ENCODE results near the gene GLG1. TPM values are rescaled to one million over a fixed set of nuclear protein-coding genes. Genes with fewer than 3 reads are reported as not detected.
A peak's percentile ranks its signal among the peaks of the same experiment; 100 is the strongest.

The GLG1 gene
- total RNA-seq, 1 experiment from 2014 or later, result 210 TPM

DNA sequence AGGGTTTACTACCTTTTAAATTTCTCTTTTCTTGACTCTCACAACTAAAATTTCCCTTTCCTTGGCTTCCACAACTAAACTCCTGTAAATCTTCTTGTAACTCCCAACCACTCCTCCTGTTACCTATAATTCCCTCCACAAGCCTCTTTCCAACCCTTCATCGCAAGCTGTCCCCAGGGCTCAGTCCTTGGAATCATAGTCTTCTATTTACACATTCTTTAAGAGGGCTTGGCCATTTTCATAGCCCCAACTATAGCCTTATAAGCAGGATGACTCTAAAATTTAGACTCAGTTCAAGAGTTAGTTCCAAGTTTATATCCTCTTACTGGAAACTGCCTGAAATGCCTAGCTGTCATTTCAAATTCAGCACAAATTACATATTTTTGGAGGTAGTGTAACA, 23.9 kb downstream of the GLG1 start:
- CTCF ChIA-PET, result no interaction called here
- POLR2A ChIA-PET, result interaction anchor here (1.2 kb wide), 1 partner anchor 24 kb away, joined by 3 read pairs; the partner anchor contains the start of gene GLG1
- H3K27me3 Mint-ChIP-seq (ENCODE audit: insufficient read depth, unreplicated experiment), result no peaks in the 10 kb centered on the region
- TF ChIP-seq, protein P1, sequence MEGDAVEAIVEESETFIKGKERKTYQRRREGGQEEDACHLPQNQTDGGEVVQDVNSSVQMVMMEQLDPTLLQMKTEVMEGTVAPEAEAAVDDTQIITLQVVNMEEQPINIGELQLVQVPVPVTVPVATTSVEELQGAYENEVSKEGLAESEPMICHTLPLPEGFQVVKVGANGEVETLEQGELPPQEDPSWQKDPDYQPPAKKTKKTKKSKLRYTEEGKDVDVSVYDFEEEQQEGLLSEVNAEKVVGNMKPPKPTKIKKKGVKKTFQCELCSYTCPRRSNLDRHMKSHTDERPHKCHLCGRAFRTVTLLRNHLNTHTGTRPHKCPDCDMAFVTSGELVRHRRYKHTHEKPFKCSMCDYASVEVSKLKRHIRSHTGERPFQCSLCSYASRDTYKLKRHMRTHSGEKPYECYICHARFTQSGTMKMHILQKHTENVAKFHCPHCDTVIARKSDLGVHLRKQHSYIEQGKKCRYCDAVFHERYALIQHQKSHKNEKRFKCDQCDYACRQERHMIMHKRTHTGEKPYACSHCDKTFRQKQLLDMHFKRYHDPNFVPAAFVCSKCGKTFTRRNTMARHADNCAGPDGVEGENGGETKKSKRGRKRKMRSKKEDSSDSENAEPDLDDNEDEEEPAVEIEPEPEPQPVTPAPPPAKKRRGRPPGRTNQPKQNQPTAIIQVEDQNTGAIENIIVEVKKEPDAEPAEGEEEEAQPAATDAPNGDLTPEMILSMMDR (IDR thresholded peaks at IDR 0.05; ENCODE audit: insufficient read depth in 1 of 2, low read depth in 1 of 2, low read length in 1 of 2, severe bottlenecking in 1 of 2, unreplicated experiment in 1 of 2), result no peak
- Histone ChIP-seq H3K9me3 (no peaks in the 10 kb centered on the region), H3K27me3 (replicated peaks; ENCODE audit: control insufficient read depth, insufficient read depth, low read length) (no peaks in the 10 kb centered on the region), H3K36me3 (ENCODE audit: control insufficient read depth, insufficient read depth, low read length) (no peaks in the 10 kb centered on the region), H3K4me1 (peaks cover 17% of the 10 kb centered on the region), H3K4me3 (ENCODE audit: low read depth, low read length) (no peak overlapping the region)
- no peak for DNase-seq
- peaks cover 24% of the 10 kb centered on the region for H3K36me3 Mint-ChIP-seq (ENCODE audit: insufficient read depth, unreplicated experiment)
- peaks cover 28% of the 10 kb centered on the region for H3K4me1 Mint-ChIP-seq (ENCODE audit: low read depth, unreplicated experiment)
- no TSS peak for BruUV-seq (replicated peaks)
- H3K9me3 Mint-ChIP-seq (ENCODE audit: unreplicated experiment), result no peaks in the 10 kb centered on the region
- no peak overlapping the region for H3K4me3 Mint-ChIP-seq (ENCODE audit: unreplicated experiment)
- peak overlapping the region; percentile 39 for H3K27ac Mint-ChIP-seq (ENCODE audit: unreplicated experiment)
- intact Hi-C loops (cut with micrococcal nuclease; ENCODE audit: unreplicated experiment), result no loop called here

DNA sequence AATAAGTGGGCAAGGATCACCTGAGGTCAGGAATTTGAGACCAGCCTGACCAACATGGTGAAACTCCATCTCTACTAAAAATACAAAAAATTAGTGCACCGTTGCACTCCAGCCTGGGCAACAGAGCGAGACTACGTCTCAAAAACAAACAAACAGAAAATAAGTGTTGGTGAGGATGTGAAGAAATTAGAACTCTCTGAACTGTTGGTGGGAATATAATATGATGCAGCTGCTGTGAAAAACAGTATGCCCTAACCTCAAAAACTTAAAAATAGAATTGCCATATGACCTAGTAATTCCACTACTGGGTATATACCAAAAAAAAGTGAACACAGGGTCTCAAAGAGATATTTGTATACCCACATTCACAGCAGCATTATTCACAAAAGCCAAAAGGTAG, 26.1 kb downstream of the GLG1 start:
- POLR2A ChIA-PET, result no interaction called here

DNA sequence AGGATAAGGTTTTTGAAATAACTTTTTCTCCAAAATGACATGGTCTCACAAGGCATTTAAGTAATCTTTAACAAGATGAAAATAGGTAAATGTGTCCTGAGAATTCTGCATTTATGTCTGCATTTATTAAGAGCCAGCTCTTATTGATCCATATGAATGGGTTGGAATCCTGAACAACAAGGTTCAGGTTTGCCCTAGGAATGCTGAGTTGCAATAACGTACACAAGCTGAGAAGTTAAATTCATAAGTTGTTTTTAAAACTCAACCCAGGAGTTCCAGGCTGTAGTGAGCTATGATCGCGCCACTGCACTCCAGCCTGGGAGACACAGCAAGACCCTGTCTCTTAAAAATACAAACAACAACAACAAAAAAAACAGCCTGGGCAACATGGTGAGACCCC, 28.1 kb downstream of the GLG1 start:
- peaks cover 13% of the 10 kb centered on the region for H3K4me1 Mint-ChIP-seq (ENCODE audit: low read depth, unreplicated experiment)
- H3K36me3 Mint-ChIP-seq (ENCODE audit: insufficient read depth, unreplicated experiment), result no peaks in the 10 kb centered on the region
- no peak overlapping the region for H3K4me3 ChIP-seq (ENCODE audit: low read depth, low read length)
- H3K4me1 ChIP-seq, result peaks cover 13% of the 10 kb centered on the region
- H3K4me3 Mint-ChIP-seq (ENCODE audit: unreplicated experiment), result no peak overlapping the region
- BruUV-seq (replicated peaks), result no TSS peak
- intact Hi-C loops (cut with micrococcal nuclease; ENCODE audit: unreplicated experiment), result no loop called here
- H3K9me3 ChIP-seq, result no peaks in the 10 kb centered on the region
- TF ChIP-seq, protein P1 (IDR thresholded peaks at IDR 0.05; ENCODE audit: insufficient read depth in 1 of 2, low read depth in 1 of 2, low read length in 1 of 2, severe bottlenecking in 1 of 2, unreplicated experiment in 1 of 2), result no peak
- no peaks in the 10 kb centered on the region for H3K36me3 ChIP-seq (ENCODE audit: control insufficient read depth, insufficient read depth, low read length)
- no peak for DNase-seq
- no peaks in the 10 kb centered on the region for H3K27me3 Mint-ChIP-seq (ENCODE audit: insufficient read depth, unreplicated experiment)
- H3K9me3 Mint-ChIP-seq (ENCODE audit: unreplicated experiment), result no peaks in the 10 kb centered on the region
- no peak overlapping the region for H3K27ac Mint-ChIP-seq (ENCODE audit: unreplicated experiment)
- CTCF ChIA-PET, result no interaction called here
- POLR2A ChIA-PET, result no interaction called here
- no peaks in the 10 kb centered on the region for H3K27me3 ChIP-seq (replicated peaks; ENCODE audit: control insufficient read depth, insufficient read depth, low read length)

More for the DNA sequence above, 26.1 kb downstream of the GLG1 start:
- peaks cover 10% of the 10 kb centered on the region for H3K4me1 ChIP-seq
- H3K27me3 Mint-ChIP-seq (ENCODE audit: insufficient read depth, unreplicated experiment), result no peaks in the 10 kb centered on the region
- intact Hi-C loops (cut with micrococcal nuclease; ENCODE audit: unreplicated experiment), result no loop called here
- H3K4me3 Mint-ChIP-seq (ENCODE audit: unreplicated experiment), result no peak overlapping the region
- no peak overlapping the region for H3K27ac Mint-ChIP-seq (ENCODE audit: unreplicated experiment)
- H3K27me3 ChIP-seq (replicated peaks; ENCODE audit: control insufficient read depth, insufficient read depth, low read length), result no peaks in the 10 kb centered on the region
- H3K4me1 Mint-ChIP-seq (ENCODE audit: low read depth, unreplicated experiment), result peaks cover 19% of the 10 kb centered on the region
- peaks cover 14% of the 10 kb centered on the region for H3K36me3 Mint-ChIP-seq (ENCODE audit: insufficient read depth, unreplicated experiment)
- CTCF ChIA-PET, result no interaction called here
- TF ChIP-seq, protein P1 (IDR thresholded peaks at IDR 0.05; ENCODE audit: insufficient read depth in 1 of 2, low read depth in 1 of 2, low read length in 1 of 2, severe bottlenecking in 1 of 2, unreplicated experiment in 1 of 2), result no peak
- no peak for DNase-seq
- H3K4me3 ChIP-seq (ENCODE audit: low read depth, low read length), result no peak overlapping the region
- no peaks in the 10 kb centered on the region for H3K9me3 ChIP-seq
- no peaks in the 10 kb centered on the region for H3K36me3 ChIP-seq (ENCODE audit: control insufficient read depth, insufficient read depth, low read length)
- no TSS peak for BruUV-seq (replicated peaks)
- H3K9me3 Mint-ChIP-seq (ENCODE audit: unreplicated experiment), result no peaks in the 10 kb centered on the region

Data from Caco-2 (cell line).